ENCODE data around the gene CHCT1. TPM values are rescaled to one million over a fixed set of nuclear protein-coding genes. Genes with fewer than 3 reads are reported as not detected.
A peak's percentile ranks its signal among the peaks of the same experiment; 100 is the strongest.
"Not testable (repeated sequence)": the region's sequence is repeated elsewhere in the genome, so short reads cannot be mapped to it uniquely, and the experiment has no call there.

Gene CHCT1
- polyA plus RNA-seq (2012; ENCODE audit: missing spikeins) = not detected

DNA sequence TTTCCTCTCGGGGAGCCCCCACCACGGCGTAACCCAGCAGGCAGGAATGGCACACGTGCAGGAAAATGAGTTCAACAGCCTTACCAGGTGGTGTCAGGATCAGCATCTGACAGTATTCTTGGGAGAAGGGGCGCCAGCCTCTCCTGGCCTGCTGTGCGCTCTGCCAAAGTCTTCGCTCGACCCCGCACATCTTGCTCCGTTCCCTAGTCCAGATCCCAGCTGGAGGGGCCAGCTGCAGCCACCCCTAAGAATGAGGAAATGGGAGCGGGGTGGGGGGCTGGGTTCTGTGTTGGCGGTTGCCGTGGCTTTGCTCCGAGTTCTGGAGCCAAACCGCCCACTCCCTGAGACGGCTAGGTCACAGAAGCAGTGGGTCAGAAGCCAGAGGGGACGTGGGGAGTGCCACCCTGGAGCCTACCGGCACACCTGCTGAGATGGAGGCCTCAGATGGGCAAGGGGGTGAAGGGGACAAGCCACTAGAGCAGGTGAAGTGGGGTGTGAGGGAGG, at the start of gene CHCT1:
Gene CHCT1, plus strand, starts transcription at position 328 of the 504 bp plus-strand sequence. Its CDS starts 104 bp downstream, at position 432.
- FAIRE-seq = no peak
- TF ChIP-seq POLR2A (IDR thresholded peaks at IDR 0.05; ENCODE audit: low read depth, low read length) (no peak), POLR2AphosphoS5 (IDR thresholded peaks at IDR 0.05; ENCODE audit: low read depth, low read length) (no peak), TAF1 (IDR thresholded peaks at IDR 0.05; ENCODE audit: borderline replicate concordance, low read depth, low read length) (no peak)
- no peak for DNase-seq (ENCODE audit: insufficient read length)

DNA sequence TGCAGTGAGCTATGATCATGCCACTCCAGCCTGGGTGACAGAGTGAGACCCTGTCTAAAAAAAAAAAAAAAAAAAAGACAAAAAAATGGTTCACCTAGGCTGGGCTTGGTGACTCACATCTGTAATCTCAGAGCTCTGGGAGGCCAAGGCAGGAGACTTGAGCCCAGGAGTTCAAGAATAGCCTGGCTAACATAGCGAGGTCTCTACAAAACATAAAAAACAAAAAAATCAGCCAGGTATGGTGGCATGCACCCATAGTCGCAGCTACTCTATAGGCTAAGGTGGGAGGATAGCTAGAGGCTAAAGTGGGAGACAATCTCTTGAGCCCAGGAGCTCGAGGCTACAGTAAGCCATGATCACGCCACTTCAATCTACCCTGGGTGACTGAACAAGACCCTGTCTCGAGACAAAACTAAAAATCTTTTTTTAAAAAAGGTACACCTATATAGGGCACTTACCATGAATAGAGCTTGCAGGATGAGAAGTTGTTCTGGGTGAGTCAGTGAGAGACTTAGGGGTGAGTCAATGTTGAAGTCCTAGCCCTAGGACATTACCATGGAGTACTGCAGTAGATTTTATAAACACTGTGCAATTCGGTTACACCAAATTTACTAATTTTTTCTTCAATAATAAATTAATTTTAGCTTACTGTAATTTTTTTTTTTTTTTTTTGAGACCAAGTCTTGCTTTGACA, 49.4 kb upstream of the CHCT1 start:
- DNase-seq (ENCODE audit: insufficient read length) (no peak), FAIRE-seq (no peak)
- TF ChIP-seq TAF1 (IDR thresholded peaks at IDR 0.05; ENCODE audit: borderline replicate concordance, low read depth, low read length) (no peak), POLR2A (IDR thresholded peaks at IDR 0.05; ENCODE audit: low read depth, low read length) (no peak), POLR2AphosphoS5 (IDR thresholded peaks at IDR 0.05; ENCODE audit: low read depth, low read length) (no peak)

DNA sequence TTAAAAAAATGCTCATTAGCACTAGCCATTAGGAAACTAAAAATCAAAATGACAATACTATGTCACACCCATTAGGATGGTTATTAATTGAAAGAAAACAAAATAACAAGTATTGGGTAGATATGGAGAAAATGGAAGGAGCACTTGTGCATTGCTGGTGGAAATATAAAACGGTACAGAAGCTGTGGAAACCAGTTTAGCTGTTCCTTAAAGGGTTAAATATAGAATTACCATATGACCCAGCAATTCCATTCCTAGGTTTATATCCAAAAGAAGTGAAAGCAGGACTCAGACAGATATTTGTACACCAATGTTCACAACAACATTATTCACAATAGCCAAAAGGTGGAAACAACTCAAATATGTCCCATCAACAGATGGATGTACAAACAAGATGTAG, 44.1 kb upstream of the CHCT1 start:
- not testable (repeated sequence) for FAIRE-seq; DNase-seq (ENCODE audit: insufficient read length)

DNA sequence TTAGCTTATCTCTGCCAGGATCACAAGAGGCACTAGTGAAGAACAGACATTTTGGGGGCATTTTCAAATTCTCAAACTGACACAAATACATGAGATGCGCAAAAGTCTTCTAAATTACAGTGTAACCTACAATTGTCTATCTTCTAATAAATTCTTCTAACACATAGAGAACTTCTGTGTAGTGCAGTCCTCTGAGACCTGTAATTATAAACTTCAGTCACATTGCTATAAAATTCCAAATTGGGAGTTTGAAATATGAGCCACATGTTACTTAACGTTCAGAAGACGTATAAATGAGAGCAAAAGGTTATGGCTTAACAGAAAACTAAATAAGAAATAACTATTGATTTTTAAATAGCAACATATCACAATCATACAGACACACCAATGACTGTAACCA, 42.8 kb upstream of the CHCT1 start:
- not testable (repeated sequence) for DNase-seq (ENCODE audit: insufficient read length); FAIRE-seq

DNA sequence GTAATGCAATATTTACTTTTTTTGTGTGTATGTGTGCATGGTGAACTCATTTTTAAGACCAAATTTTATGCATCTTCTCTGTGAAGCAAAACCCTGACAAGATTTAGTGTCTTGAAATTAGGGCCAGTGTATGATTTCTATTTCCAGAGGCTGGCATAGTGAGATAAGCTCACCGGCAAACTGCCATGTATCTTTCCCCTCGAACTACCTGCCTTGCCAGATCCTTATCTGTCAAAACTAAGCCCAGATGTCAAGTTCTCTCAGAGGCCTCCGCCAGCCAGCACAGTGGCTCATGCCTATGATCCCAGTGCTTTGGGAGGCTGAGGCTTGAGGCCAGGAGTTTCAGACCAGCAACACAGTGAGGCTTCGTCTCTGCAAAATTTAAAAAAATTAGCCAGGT, 40.3 kb upstream of the CHCT1 start:
- FAIRE-seq (no peak), DNase-seq (ENCODE audit: insufficient read length) (no peak)
- no peak for TF ChIP-seq TAF1 (IDR thresholded peaks at IDR 0.05; ENCODE audit: borderline replicate concordance, low read depth, low read length)
- no peak for TF ChIP-seq POLR2AphosphoS5 (IDR thresholded peaks at IDR 0.05; ENCODE audit: low read depth, low read length)
- TF ChIP-seq POLR2A (IDR thresholded peaks at IDR 0.05; ENCODE audit: low read depth, low read length) = no peak

DNA sequence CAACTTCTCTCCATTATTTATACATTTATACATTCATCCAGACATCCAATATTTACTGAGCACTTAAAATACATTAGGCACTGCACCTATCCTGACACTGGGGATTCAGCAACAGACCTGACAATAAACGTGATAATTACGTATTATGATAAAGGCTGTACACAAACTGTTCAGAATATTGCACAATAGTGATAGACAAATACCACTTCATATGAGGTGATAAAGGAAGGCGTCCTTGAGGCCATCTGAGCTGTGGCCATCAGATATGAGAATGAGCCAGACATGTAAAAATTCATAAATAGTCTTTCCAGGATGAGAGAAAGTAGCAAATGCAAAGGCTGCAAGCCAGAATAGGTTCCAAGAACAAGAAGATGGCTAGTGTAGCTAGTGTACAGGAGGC, 38.9 kb upstream of the CHCT1 start:
- no peak for FAIRE-seq
- no peak for DNase-seq (ENCODE audit: insufficient read length)
- no peak for TF ChIP-seq POLR2AphosphoS5 (IDR thresholded peaks at IDR 0.05; ENCODE audit: low read depth, low read length)
- no peak for TF ChIP-seq TAF1 (IDR thresholded peaks at IDR 0.05; ENCODE audit: borderline replicate concordance, low read depth, low read length)
- TF ChIP-seq POLR2A (IDR thresholded peaks at IDR 0.05; ENCODE audit: low read depth, low read length) = no peak

DNA sequence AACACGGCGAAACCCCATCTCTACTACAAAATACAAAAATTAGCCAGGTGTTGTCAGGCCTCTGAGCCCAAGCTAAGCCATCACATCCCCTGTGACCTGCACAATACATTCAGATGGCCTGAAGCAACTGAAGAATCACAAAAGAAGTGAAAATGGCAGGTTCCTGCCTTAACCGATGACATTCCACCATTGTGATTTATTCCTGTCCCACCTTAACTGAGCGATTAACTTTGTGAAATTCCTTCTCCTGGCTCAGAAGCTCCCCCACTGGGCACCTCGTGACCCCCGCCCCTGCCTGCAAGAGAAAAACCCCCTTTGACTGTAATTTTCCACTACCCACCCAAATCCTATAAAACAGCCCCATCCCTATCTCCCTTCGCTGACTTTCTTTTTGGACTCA, 37.4 kb upstream of the CHCT1 start:
- not testable (repeated sequence) for FAIRE-seq; DNase-seq (ENCODE audit: insufficient read length)

DNA sequence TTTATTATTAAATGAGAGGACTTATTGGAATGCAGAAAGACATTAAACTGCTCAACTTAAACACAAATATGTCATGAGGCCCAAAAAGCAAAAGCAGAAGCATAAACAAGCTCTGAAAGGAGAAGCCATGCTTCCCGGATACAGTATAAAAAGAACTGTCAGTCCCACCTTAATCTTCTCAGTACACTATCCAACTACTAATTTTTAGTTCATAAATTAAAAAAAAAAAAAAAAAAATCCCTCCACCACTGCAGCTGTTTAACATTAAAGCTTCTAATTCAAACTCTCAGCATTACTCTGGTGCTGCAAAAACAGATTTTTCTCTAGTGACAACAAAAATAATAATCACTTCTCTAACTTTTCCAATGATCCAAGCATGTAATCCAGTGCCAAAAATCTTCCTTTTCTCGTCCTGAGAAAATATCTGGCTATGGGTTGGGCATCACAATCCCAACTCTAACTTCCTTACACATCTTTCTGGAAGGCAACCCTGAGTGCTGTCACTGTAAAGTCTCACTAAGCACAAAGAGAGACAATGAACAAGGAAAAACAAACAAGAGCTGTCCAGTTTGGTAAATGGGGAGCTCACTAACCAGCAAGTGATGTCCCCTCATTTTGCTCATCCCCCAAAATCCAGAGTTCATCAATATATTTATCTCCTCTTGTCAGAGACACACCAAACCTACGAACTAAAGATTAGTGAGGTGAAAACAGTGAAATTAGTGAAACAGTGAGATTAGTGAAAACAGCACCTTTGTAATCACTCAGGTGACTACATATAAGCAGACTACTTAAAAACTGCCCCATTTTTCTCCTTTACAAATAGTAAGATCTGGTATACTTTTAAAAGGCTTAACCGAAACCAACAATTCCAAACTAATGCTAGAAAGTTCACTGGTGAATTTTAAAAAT, 35.9 kb upstream of the CHCT1 start:
- FAIRE-seq (no peak), DNase-seq (ENCODE audit: insufficient read length) (no peak)
- TF ChIP-seq TAF1 (IDR thresholded peaks at IDR 0.05; ENCODE audit: borderline replicate concordance, low read depth, low read length) (no peak), POLR2A (IDR thresholded peaks at IDR 0.05; ENCODE audit: low read depth, low read length) (no peak), POLR2AphosphoS5 (IDR thresholded peaks at IDR 0.05; ENCODE audit: low read depth, low read length) (no peak)

DNA sequence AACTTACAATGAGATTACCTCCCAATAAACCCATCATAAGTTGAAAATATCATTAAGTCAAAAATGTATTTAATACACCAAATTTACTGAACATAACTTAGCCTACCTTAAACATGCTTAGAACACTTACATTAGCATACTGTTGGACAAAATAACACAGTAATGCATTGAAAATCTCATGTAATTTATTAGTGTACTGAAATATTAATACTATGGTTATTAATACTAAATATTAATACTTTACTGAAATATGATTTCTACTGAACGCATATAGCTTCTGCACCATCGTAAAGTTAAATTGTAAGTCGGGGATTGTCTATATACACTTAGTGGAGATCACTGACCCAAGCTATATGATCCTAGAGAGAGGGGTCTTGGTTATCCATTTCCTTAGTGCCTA, 34.6 kb upstream of the CHCT1 start:
- no peak for TF ChIP-seq POLR2A (IDR thresholded peaks at IDR 0.05; ENCODE audit: low read depth, low read length)
- no peak for FAIRE-seq
- no peak for DNase-seq (ENCODE audit: insufficient read length)

DNA sequence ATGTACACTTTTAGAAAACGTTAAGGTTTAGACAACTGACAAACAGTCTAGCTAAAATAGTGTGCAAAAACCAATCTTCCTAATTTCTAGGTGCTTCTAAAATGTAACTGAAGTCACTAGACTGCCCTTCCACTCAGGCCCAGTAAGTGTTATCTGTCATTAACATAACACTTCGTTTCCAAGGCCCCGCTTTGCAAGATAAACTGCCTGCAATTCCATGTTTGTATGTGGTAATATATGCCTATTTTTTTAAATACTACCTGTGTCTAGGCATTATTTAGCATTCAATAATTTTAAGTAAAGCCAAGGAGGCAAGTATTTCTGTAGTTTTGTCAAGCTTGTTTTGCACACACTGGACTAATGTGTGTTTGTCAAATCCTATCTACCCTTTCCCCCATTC, 33.5 kb upstream of the CHCT1 start:
- no peak for DNase-seq (ENCODE audit: insufficient read length)
- no peak for FAIRE-seq
- no peak for TF ChIP-seq TAF1 (IDR thresholded peaks at IDR 0.05; ENCODE audit: borderline replicate concordance, low read depth, low read length)
- TF ChIP-seq POLR2A (IDR thresholded peaks at IDR 0.05; ENCODE audit: low read depth, low read length) = no peak
- no peak for TF ChIP-seq POLR2AphosphoS5 (IDR thresholded peaks at IDR 0.05; ENCODE audit: low read depth, low read length)

DNA sequence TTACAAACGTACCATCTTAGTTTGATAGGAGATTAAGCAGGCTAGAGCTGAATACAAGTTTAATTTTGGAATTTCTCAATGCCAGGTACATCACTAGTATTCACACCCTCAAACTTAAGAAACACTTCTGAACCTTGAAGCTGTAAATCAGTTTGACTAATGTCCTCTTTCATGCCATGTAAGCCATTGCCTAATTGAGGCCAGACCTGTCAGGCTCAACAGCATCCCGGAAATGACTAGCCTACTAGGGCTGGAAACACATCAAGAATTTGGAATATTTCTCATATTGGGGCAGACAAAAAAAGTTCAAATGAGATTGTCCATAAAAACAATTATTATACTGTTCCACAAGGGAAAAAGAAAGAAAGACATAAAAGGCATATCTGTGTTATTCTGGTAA, 32.1 kb upstream of the CHCT1 start:
- FAIRE-seq = no peak
- TF ChIP-seq POLR2AphosphoS5 (IDR thresholded peaks at IDR 0.05; ENCODE audit: low read depth, low read length) (no peak), TAF1 (IDR thresholded peaks at IDR 0.05; ENCODE audit: borderline replicate concordance, low read depth, low read length) (no peak), POLR2A (IDR thresholded peaks at IDR 0.05; ENCODE audit: low read depth, low read length) (no peak)
- no peak for DNase-seq (ENCODE audit: insufficient read length)

DNA sequence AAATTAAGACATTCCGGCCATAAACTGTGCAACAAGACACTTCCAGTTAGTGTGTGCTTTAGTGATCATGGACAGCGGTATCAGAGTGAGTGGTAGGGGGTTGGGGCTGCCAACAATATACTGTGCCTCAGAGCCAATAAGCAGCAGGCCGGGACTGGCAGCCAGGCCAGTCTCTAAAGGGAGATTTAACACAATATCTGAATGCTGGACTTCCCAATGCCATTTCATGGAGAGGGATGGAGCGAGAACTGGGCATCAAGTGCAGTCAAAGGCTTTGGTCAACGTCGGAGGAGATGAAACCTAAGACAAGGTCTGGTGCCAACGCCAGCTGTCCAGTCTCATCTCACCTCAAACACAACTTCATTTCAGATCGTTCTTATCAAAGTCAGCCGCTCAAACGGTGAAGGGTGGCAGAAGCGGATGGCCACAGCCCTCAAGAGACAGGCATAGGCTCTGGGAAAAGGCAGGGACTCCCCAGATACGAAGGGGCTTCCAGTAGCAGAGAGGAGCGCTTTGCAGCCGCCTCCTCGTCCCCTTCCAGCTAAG, 31.3 kb upstream of the CHCT1 start:
- FAIRE-seq = peak; percentile 21
- no peak for DNase-seq (ENCODE audit: insufficient read length)
- no peak for TF ChIP-seq TAF1 (IDR thresholded peaks at IDR 0.05; ENCODE audit: borderline replicate concordance, low read depth, low read length)
